ENCODE data around the gene SACS. TPM values are rescaled to one million over a fixed set of nuclear protein-coding genes. Genes with fewer than 3 reads are reported as not detected.

SACS gene
- total and polyA plus RNA-seq, 12 donors, result 4.7 to 44.5 (median 20.0) TPM

GRCh38 chr13:23354520-23354919 lies 79.0 kb downstream of the SACS start:
- Histone ChIP-seq H3K27ac (no peak overlapping the region), H3K4me1 (peaks cover 0 to 7% (median 0%) of the 10 kb centered on the region in 9 donors), H3K4me3 (no peak overlapping the region), H3K36me3 (peaks cover 0 to 100% (median 22%) of the 10 kb centered on the region in 9 donors), H3K27me3 (no peaks in the 10 kb centered on the region), H3K9me3 (no peaks in the 10 kb centered on the region)
- DNase-seq, result no peak
- ATAC-seq, result no peak
- intact Hi-C loops (cut with DNase I), result no loop called here
- no peak for TF ChIP-seq CTCF (IDR thresholded peaks at IDR 0.05)
- 98% methylated on average over 5 of the region's 5 CpGs for WGBS, 2 donors

- Histone ChIP-seq H3K36me3 (peaks cover 0 to 99% (median 21%) of the 10 kb centered on the region in 9 donors), H3K27ac (no peak overlapping the region), H3K4me3 (no peak overlapping the region), H3K27me3 (no peaks in the 10 kb centered on the region), H3K4me1 (peaks cover 0 to 18% (median 8%) of the 10 kb centered on the region in 9 donors), H3K9me3 (no peaks in the 10 kb centered on the region)
- DNase-seq (no peak), ATAC-seq (no peak)
- WGBS, 2 donors, result 65 to 77% methylated on average over 4 of the region's 4 CpGs
- intact Hi-C loops (cut with DNase I), result no loop called here
- no peak for TF ChIP-seq CTCF (IDR thresholded peaks at IDR 0.05)
These were observed 81.3 kb downstream of the SACS start for GRCh38 chr13:23352161-23352560.

DNA sequence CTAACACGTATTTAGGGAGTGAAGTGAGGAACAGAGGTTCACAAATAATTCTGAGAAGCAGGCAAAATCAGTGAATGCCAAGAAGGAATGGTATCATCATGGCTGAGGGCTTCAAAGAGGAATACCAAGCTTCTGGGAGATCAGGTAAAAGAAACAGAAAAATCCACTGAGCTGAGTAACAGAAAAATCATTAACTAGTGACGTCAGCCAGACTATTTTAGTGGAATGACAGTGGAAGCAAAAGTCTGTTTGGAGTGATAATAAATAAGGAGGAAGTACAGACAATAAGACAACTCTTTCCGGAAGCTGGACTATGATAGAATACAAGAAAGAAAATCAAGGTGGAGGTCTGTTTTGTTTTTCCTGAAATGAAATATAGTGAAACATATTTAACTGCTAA lies 83.5 kb downstream of the SACS start:
- Histone ChIP-seq H3K9me3 (peaks cover 0 to 4% (median 0%) of the 10 kb centered on the region in 11 donors), H3K36me3 (peaks cover 0 to 99% (median 12%) of the 10 kb centered on the region in 9 donors), H3K4me1 (peaks cover 0 to 18% (median 11%) of the 10 kb centered on the region in 9 donors), H3K4me3 (no peak overlapping the region), H3K27ac (no peak overlapping the region), H3K27me3 (no peaks in the 10 kb centered on the region)
- intact Hi-C loops (cut with DNase I), result no loop called here
- DNase-seq (no peak), ATAC-seq (no peak)
- TF ChIP-seq CTCF (IDR thresholded peaks at IDR 0.05), result no peak
- 66 to 72% methylated on average over 3 of the region's 3 CpGs for WGBS, 2 donors

DNA sequence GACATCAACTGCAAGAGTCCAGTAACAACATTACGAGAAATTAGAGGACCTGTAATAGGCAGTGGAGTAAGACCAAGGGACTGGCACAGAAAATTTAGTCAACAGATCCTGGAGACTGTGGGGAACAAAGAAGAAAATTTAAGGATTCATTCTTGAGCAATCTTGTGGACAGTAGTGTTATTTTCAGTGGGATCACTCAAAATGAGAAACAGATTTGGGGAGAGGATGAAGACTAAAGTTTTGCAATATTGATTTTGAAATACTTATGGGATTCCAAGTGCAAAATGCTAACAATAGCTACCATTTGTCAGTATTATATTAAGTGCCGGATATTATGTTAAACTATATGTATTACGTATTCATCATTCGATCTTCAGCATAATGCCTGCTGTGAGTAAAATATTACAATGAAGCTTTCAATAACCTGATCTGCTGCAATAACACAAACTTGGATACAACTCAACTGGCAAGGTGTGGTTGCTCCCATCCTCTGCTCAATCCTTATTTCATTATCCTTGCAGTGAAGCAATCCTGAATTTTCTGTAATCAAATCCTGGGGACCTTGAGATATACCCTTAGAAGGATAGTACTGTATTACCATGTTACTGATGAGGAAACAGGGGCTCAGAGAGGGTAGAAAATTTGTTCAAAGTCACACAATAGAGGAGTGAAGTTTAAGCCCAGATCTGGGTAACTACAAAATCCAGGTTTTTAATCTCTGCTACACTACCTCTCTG lies 84.2 kb downstream of the SACS start:
- intact Hi-C loops (cut with DNase I), result no loop called here
- DNase-seq, result no peak
- 97 to 99% methylated on average over 4 of the region's 4 CpGs for WGBS, 2 donors
- peak in 1 of 8 donors; percentile 38 for ATAC-seq
- no peaks in the 10 kb centered on the region for H3K27me3 ChIP-seq
- no peak for TF ChIP-seq CTCF (IDR thresholded peaks at IDR 0.05)
- H3K9me3 ChIP-seq, result peaks cover 0 to 4% (median 0%) of the 10 kb centered on the region in 11 donors
- peaks cover 0 to 18% (median 12%) of the 10 kb centered on the region in 9 donors for H3K4me1 ChIP-seq
- no peak overlapping the region for H3K27ac ChIP-seq
- H3K36me3 ChIP-seq, result peaks cover 0 to 99% (median 8%) of the 10 kb centered on the region in 9 donors
- no peak overlapping the region for H3K4me3 ChIP-seq
